Sigmoid colon (tissue), 4 donors: Measurements from ENCODE around the gene RALA.
"Not testable (repeated sequence)": the region's sequence is repeated elsewhere in the genome, so short reads cannot be mapped to it uniquely, and the experiment has no call there.

ENCODE experiments used
- CTCF ChIP-seq, 4 experiments: fragments of 450-650 bp in 3 of 4; fragments of 200-600 bp in 1 of 4; IDR thresholded peaks; one replicate each; pipeline ENCODE4 v1.5.1; 2016 to 2019; ENCODE audit warnings: antibody characterized with exemption in 4 of 4, mild to moderate bottlenecking in 3 of 4, moderate library complexity in 2 of 4
- POLR2AphosphoS5 ChIP-seq, 4 donors: sonication (generic); formaldehyde crosslinking; IDR thresholded peaks; one replicate each; pipeline ENCODE4 v1.6.1; 2017; ENCODE audit warnings: antibody characterized with exemption in 4 of 4

- not testable (repeated sequence) for TF ChIP-seq CTCF, POLR2AphosphoS5 (IDR thresholded peaks at IDR 0.05)
Measured at GRCh38 chr7:39679874-39680273, 56.5 kb downstream of the RALA start.
